Erythroblast (primary cell): ENCODE results near the gene LSM6.

Experiments
- DNase-seq, 2 experiments: peaks; one replicate each; lab custom pipeline; 2025; lab: John Stamatoyannopoulos, UW
- GATA1 ChIP-seq: IDR thresholded peaks from 2 replicates; pipeline ENCODE4 v1.6.1; 2011; ENCODE audit warnings: low read depth, mild to moderate bottlenecking, control low read depth, low read length, moderate library complexity
- POLR2A ChIP-seq: IDR thresholded peaks from 2 replicates; pipeline ENCODE4 v1.6.1; 2011; ENCODE audit warnings: mild to moderate bottlenecking, low read length

The LSM6 gene

DNA sequence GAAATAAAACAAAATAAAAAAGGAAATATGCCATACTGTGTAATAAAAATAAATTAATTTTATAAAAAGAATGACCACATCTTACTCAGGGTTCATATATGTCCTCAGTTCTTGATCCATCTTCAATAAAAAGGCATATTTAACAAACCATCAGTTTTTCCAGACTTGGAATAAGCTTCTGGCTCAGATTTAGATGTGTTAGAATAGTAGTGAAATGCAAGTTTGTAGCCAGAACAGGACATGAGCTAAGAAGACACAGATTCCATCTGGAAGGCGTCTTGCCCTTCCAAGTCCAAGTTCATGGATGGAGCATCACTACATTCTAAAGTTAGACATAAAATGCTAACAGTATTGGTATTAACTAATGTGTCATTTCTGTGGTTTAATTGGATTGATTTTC is 10.3 kb upstream of the LSM6 start:
- no peak for TF ChIP-seq POLR2A
- no peak for TF ChIP-seq GATA1
- no peak for DNase-seq

DNA sequence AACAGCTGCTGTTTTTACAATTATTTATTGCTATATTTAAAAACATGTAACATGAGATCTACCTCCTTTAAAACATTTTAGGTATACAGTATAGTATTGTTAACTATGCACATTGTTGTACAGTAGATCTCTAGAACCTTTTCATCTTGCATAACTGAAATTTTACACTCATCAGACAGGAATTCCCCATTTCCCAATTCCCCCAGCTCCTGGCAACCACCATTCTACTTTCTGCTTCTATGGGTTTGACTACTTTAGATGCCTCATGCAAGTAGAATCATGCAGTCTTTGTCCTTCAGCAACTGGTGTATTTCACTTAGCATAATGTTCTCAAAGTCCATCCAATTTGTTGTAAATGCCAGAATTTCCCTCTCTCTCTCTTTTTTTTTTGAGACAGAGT is 9.7 kb upstream of the LSM6 start:
- no peak for DNase-seq
- TF ChIP-seq POLR2A (no peak), GATA1 (no peak)

GRCh38 chr4:146170149-146170548 is 5.4 kb upstream of the LSM6 start:
- no peak for DNase-seq
- TF ChIP-seq GATA1 (no peak), POLR2A (no peak)

DNA sequence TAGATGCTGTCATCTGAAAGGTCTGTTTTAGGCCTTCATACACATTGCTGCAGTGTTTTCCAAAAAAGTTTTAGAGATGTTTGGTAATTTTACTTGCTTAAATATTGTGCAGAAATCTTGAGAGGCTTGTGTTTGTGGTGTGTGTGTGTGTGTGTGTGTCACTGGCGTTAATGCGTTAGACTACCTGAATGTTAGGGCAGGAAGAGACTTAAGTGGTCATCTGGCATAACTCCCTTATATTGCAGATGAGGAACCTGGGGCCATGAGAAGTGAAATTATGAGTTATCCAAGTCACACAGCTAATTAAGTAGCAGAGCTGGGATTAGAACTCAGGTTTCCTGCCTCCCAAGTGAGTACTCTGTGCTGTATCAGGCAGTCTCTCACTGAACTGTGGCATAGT is 1.4 kb downstream of the LSM6 start:
- DNase-seq = peak in 1 of 2 experiments; percentile 18
- TF ChIP-seq GATA1 (no peak), POLR2A (no peak)

DNA sequence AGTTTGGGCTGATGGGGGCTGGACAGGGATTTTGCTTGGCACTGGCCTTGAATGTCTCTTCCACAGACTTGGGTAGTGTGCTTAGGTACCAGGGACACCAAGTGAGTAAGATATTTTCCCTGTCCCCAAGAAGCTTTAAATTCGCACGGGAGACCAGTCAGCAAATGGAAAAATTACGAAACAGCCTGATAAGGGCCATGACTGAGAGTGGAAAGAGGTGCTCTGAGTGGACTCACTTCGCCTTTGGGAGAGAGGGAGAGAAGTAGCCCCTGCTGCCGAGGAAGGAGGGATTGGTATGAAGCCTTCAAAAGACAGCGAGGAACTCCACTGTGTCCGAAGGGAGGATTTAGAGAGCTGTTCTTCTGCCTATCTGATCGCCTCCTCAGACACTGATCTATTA is 2.6 kb downstream of the LSM6 start:
- DNase-seq = peak; percentile 6 to 13
- no peak for TF ChIP-seq POLR2A
- TF ChIP-seq GATA1 = no peak

DNA sequence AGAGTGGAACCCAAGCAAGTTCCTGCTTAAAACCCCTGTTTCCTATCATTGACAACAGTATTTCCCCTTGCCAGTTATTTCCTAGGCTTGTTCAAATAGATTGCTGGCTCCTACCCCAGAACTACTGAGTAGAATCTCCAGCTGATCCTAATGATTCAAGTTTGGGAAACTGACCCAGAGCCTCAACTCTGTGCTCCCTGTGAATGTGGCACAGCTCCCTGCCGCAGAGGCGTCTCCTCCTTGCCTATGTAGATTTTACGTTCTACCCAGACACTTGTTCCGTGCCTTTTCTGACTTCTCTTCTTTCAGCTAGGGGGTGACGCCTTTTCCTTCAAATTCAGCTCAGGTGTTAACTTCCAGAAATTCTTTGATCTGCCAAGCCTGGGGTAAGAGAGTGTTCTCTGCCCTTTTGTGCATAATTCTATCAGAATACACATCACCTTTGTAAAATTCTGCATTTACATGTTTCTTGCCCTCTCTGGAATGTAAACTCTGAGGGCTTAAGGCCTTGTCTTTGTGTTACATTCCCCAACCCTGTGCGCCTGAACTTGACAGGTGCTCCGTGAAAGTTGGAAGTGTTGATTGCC is 4.4 kb downstream of the LSM6 start:
- DNase-seq = no peak
- TF ChIP-seq GATA1 (no peak), POLR2A (no peak)

GRCh38 chr4:146182443-146182842 is 6.9 kb downstream of the LSM6 start:
- peak; percentile 33 to 71 for DNase-seq
- TF ChIP-seq POLR2A (peak; percentile 21), GATA1 (no peak)

- TF ChIP-seq GATA1 = no peak
- no peak for TF ChIP-seq POLR2A
- DNase-seq = no peak
Measured at GRCh38 chr4:146183209-146183608, 7.7 kb downstream of the LSM6 start.

DNA sequence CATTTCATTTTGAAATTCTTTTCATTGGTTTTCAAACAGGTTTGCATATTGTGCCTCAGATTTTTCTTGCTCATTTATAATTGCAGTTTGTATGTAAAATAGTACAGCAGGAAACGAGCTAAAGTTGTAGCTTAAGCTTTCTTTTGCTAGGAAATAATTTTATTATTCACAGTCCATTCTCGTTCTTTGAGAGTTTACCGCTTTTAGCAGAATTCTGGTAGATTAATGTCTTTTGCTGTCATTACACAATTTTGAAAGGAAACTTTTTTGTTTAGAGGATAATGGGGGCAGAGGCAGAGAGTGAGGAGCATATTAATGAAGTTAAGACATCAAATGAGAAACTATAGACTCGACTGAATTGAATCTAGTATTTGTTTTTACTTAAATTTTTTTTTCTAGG is 10.5 kb downstream of the LSM6 start:
- DNase-seq = no peak
- TF ChIP-seq POLR2A = no peak

GRCh38 chr4:146186596-146186995 is 11.1 kb downstream of the LSM6 start:
- no peak for DNase-seq
- TF ChIP-seq GATA1 = no peak
- no peak for TF ChIP-seq POLR2A

DNA sequence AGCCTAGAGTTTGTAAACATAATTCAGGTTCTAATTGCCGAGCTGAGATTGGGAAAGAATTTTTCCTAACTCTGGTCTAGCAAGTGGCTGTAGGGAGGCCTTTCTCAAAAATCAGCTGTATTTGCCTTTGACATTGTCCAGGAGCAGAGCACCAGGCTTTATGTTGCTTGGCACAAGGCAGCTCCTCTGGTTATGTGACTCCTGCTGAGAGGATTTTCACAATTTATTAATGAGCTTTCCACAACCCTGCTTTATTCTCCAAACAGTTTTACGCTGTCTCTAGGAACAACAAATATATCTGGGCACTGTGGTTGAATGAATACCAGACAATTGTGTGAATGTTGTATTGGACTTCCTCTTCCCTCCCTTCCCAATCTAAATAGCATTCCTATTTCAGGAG is 14.9 kb downstream of the LSM6 start:
- TF ChIP-seq POLR2A (no peak), GATA1 (no peak)
- DNase-seq = no peak

DNA sequence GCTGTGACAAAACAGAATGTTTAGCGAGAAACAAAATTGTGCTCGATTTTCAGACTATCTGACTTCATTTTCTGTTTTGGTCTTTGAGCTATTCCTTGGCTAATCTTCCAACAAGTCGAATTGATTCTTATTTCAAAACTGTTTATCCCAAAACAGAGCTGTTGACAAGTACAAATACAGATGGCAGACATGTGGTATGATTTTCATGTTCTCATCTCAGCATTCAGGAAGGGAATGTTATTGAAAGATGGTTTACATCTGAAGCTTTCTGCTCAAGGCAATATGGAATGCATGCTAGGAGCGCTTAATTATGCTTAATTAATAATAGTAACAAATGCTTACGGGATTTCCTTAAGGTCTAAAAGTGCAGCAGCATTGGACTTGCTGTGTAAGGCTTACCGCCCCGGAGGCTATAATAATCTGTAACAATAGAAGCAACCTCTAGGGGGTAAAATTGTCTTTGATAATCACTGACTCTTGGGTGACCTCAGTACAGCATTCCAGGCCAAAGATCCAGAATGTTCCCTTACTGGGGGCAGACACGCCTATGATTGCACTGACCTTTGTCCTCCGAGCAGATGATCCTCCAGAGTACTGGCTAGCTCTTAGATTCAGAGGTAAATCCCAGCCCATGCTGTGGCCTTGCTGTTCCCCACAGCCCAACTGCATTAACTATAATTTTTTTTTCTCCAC is 16.4 kb downstream of the LSM6 start:
- no peak for DNase-seq
- TF ChIP-seq GATA1 (no peak), POLR2A (no peak)

DNA sequence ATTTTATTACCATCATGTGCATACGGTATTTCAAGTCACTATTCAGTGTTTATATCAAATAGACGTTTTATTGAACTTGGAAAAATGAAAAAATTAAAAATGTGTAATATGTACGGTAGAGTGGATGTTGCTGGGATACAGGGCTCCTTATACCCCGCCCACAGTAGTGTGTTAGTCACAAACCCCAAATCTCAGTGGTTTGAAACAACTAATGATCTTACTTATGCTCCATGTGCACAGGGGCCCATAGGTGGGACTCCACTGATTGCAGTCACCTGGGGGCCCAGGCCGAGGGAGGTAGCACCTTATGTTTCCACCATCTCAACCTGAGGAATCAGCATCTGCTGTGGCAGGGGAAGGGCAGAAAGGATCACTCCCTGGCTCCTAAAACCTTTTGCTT is 18.1 kb downstream of the LSM6 start:
- DNase-seq = no peak
- TF ChIP-seq POLR2A (no peak), GATA1 (no peak)

DNA sequence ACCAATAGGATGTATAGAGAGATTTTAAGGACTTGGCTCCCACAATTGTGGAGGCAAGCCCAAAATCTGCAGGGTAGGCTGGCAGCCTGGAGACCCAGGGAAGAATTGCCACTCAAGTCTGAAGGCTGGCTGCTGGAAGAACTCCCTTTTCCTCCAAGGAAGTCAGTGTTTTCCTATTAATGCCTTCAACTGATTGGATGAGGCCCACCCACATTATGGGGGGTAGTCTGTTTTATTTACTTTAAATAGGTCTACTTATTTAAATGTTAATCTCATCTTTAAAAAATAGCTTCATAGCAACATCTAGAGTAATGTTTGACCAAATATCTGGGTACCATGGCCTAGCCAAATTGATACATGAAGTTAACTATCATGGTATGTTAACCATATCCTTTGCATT is 18.7 kb downstream of the LSM6 start:
- TF ChIP-seq POLR2A = no peak
- TF ChIP-seq GATA1 = no peak
- DNase-seq = no peak

GRCh38 chr4:146202665-146203064 is 27.1 kb downstream of the LSM6 start:
- DNase-seq = no peak
- TF ChIP-seq POLR2A (no peak), GATA1 (no peak)
